Measurements from ENCODE around the gene ATF4.

Gene ATF4

GRCh38 chr22:39567135-39567946, 47.0 kb downstream of the ATF4 start:
- no peak for DNase-seq (ENCODE audit: low read depth)
- H3K4me3 ChIP-seq (ENCODE audit: low read depth, low read length) = no peak overlapping the region
- no peak for TF ChIP-seq CTCF (conservative IDR thresholded peaks at IDR 0.05; ENCODE audit: low read depth, low read length)

GRCh38 chr22:39568278-39568981, 48.1 kb downstream of the ATF4 start:
- no peak overlapping the region for H3K4me3 ChIP-seq (ENCODE audit: low read depth, low read length)
- DNase-seq (ENCODE audit: low read depth) = no peak
- TF ChIP-seq CTCF (conservative IDR thresholded peaks at IDR 0.05; ENCODE audit: low read depth, low read length) = no peak

DNA sequence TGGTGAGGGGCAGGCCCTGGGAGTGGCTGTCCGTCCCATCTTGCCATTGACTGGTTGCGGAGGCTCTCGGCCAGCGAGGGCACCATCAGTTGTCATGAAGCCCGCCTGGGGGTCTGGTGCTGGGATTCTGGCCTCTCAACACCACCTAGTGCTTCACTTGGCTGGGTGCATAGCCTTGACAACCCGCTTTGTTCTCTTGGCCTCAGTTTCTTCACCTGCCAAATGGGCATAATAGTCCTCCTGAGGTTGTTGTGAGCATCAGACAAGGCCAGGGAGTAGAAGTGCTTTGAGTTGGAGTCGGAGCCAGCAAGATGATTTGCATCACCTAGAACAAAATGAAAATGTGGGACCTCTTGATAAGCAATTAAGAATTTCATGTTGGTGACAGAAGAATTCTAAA, 48.7 kb downstream of the ATF4 start:
- TF ChIP-seq CTCF (conservative IDR thresholded peaks at IDR 0.05; ENCODE audit: low read depth, low read length) = no peak
- no peak for DNase-seq (ENCODE audit: low read depth)
- no peak overlapping the region for H3K4me3 ChIP-seq (ENCODE audit: low read depth, low read length)

DNA sequence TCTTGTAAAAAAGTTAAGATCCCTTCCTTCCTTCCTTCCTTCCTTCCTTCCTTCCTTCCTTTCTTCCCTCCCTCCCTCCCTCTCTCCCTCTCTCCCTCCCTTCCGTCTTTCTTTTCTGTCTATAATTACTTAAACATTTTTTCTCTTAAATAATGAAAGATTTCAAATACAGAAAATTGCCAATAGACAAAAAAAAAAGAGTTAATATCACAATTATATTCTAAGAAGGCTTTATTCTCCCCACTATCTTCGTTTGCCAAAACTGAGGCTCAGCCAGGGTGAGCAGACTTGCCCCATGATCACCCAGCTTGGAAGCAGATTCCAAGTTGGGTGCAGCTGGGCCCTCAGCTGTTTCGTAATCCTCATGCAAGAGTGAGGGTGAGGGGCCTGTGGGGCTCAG, 49.9 kb downstream of the ATF4 start:
- no peak for DNase-seq (ENCODE audit: low read depth)
- no peak for TF ChIP-seq CTCF (conservative IDR thresholded peaks at IDR 0.05; ENCODE audit: low read depth, low read length)
- H3K4me3 ChIP-seq (ENCODE audit: low read depth, low read length) = no peak overlapping the region

GRCh38 chr22:39570665-39571064, 50.3 kb downstream of the ATF4 start, which contains the start of gene CACNA1I:
CACNA1I (plus strand) TSS chr22:39570753; CDS start chr22:39570753, 0 bp downstream.
- no peak for DNase-seq (ENCODE audit: low read depth)
- TF ChIP-seq CTCF (conservative IDR thresholded peaks at IDR 0.05; ENCODE audit: low read depth, low read length) = no peak

DNA sequence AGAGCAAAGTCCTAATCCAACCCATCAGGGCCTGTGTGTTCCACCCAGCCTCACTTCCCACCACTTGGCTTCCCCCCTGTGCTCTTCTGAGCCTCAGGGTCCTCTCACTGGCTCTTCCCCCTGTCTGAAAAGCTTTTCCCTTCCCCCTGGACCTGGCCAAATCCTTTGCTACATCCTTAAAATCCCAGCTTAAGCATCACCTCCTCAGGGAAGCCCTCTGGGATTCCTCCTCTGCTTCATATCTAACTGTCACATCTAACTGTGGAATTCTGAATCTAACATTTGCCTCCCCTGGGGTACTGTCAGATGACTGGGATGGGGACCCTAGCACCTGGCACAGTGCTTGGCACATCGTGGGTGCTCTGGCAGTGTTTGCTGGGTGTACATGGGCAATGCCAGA, 51.2 kb downstream of the ATF4 start:
- H3K4me3 ChIP-seq (ENCODE audit: low read depth, low read length) = no peak overlapping the region
- DNase-seq (ENCODE audit: low read depth) = no peak
- TF ChIP-seq CTCF (conservative IDR thresholded peaks at IDR 0.05; ENCODE audit: low read depth, low read length) = no peak

More at GRCh38 chr22:39570665-39571064, 50.3 kb downstream of the ATF4 start, which contains the start of gene CACNA1I:
- no peak within 1 kb of the TSS for H3K4me3 ChIP-seq (ENCODE audit: low read depth, low read length)

Data from choroid plexus epithelial cell (primary cell).